ENCODE data around the gene SMIM28.

DNA sequence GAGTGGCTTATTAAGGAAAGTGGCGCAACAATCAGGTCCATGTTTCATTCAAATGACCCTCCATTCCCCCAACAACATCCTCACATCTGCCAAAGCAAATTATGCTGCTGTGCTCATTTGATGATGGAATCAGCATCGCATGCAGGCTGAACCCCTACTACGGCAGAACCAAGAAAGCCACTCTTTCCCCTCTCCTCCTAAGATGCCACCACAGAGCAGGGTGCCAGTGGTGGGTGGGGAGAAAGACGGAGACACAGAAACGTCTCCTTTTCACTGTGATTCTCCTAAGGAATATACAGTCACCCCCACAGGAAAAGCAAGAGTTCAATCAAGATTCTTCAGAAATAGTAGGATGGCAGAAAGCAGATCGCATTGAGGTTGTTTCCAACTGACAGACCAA lies 43.4 kb downstream of the SMIM28 start:
- TF ChIP-seq, protein P1, sequence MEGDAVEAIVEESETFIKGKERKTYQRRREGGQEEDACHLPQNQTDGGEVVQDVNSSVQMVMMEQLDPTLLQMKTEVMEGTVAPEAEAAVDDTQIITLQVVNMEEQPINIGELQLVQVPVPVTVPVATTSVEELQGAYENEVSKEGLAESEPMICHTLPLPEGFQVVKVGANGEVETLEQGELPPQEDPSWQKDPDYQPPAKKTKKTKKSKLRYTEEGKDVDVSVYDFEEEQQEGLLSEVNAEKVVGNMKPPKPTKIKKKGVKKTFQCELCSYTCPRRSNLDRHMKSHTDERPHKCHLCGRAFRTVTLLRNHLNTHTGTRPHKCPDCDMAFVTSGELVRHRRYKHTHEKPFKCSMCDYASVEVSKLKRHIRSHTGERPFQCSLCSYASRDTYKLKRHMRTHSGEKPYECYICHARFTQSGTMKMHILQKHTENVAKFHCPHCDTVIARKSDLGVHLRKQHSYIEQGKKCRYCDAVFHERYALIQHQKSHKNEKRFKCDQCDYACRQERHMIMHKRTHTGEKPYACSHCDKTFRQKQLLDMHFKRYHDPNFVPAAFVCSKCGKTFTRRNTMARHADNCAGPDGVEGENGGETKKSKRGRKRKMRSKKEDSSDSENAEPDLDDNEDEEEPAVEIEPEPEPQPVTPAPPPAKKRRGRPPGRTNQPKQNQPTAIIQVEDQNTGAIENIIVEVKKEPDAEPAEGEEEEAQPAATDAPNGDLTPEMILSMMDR (IDR thresholded peaks at IDR 0.05), result no peak
- no peak for TF ChIP-seq POLR2A (IDR thresholded peaks at IDR 0.05)

All from Peyer's patch (tissue), 4 donors.